Measurements from ENCODE around the gene OLFML2B.
"Not testable (repeated sequence)": the region's sequence is repeated elsewhere in the genome, so short reads cannot be mapped to it uniquely, and the experiment has no call there.

OLFML2B gene

DNA sequence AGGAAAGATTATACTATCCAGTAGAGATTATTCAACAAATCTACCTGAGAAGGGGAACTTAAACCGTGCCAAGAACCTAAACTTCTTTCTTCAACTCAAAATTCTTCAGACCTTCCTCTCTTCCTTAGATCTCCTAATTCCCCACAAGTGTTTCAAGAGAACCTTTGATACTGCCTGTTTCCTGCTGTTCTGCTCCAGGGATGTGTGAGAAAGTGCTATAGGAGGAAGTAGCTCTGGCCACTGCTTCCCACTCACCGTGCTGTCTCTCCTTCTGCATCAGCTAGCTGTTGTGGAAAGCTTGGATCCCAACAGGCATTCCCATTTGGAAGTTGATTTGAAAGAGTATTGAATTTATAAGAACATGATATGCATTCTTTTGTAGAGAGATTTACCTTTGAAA, 41.3 kb upstream of the OLFML2B start:
- peaks cover 0 to 11% (median 5%) of the 10 kb centered on the region in 10 experiments; a peak in 15 of 20 replicates for H3K4me1 ChIP-seq
- H3K36me3 ChIP-seq, result no peaks in the 10 kb centered on the region
- H3K9ac ChIP-seq, result no peak overlapping the region
- H4K20me1 ChIP-seq, result peaks cover 0 to 2% (median 0%) of the 10 kb centered on the region in 11 experiments; a peak in 3 of 22 replicates
- H3K4me2 ChIP-seq, result no peak overlapping the region
- H3K27me3 ChIP-seq, result peaks cover 4 to 19% (median 13%) of the 10 kb centered on the region in 11 experiments
- H3K4me3 ChIP-seq, result no peak overlapping the region
- no peak for TF ChIP-seq Cebpa-rat (IDR thresholded peaks at IDR 0.05)
- no peak overlapping the region for H3K27ac ChIP-seq
- H3K9me3 ChIP-seq (replicated peaks in 1 of 11), result no peaks in the 10 kb centered on the region

DNA sequence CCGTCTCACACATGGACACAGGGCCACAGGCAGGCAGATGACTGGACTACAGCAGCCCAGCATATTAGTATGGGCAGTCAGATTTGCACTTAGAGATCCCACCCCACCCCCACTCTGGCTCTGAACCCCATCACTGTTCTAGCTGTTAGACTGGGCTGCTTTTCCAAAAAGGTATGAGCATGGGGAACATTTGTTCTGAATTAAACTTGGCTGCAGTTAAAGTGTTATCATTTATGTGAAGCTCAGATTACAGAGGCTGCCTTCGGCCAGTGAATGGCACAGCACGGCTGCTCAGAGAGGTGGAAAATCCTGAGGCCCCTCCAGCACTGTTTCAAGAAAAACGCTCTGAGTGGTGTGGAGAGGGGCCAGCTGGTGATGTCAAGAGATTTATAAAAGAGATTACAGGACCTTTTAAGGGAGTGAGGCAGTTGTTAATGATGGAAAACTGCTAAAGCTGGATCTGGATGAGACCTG, 38.9 kb upstream of the OLFML2B start:
- Histone ChIP-seq H3K36me3 (no peaks in the 10 kb centered on the region), H3K4me2 (no peak overlapping the region), H3K27ac (no peak overlapping the region), H4K20me1 (no peaks in the 10 kb centered on the region), H3K27me3 (no peaks in the 10 kb centered on the region), H3K9me3 (replicated peaks in 1 of 11) (no peaks in the 10 kb centered on the region), H3K9ac (no peak overlapping the region), H3K4me1 (peaks cover 0 to 4% (median 0%) of the 10 kb centered on the region in 10 experiments; a peak in 1 of 20 replicates), H3K4me3 (no peak overlapping the region)
- no peak for TF ChIP-seq Cebpa-rat (IDR thresholded peaks at IDR 0.05)

DNA sequence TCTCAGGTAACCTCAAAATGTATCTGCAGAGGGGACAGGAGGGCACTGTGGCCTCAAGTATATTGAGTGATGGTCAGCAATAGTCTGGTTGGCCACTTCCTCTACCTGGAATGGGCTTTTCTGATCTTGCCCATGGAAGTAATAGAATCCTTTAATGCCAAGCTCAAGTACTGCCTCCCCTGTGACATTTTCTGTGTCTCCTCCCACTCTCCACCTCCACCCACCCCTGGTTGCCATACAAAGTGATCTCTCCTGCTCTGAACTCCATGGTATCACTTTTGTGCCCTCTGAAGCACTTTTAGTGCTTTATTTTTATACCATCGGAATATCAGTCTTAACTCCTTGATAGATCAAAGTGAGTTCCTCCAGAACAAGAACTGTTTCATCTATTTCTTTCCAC, 36.6 kb upstream of the OLFML2B start:
- no peak for TF ChIP-seq Cebpa-rat (IDR thresholded peaks at IDR 0.05)
- no peaks in the 10 kb centered on the region for H3K27me3 ChIP-seq

DNA sequence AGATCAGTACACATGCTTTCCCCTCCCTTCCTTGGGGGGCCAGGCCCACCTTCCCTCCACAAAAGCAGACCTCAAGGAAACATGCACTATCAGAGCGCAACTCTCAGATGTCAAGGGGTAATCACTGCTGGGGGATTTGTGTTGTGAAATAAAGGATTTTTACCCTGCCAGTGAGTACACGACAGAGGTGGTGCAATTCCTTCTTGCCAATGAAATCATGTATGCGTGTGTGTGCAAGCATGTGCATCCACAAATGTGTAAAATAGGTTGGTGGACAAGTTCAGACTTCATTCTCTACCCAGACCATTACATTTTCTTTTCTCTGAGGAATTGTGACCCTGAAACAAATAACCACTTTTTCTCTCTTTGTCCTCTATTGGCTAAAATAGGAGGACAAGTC, 36.1 kb upstream of the OLFML2B start:
- no peak for TF ChIP-seq Cebpa-rat (IDR thresholded peaks at IDR 0.05)
- Histone ChIP-seq H3K27me3 (no peaks in the 10 kb centered on the region), H3K4me2 (no peak overlapping the region)

More for the DNA sequence above, 36.6 kb upstream of the OLFML2B start:
- no peaks in the 10 kb centered on the region for H4K20me1 ChIP-seq
- no peaks in the 10 kb centered on the region for H3K9me3 ChIP-seq (replicated peaks in 1 of 11)
- H3K36me3 ChIP-seq, result no peaks in the 10 kb centered on the region
- H3K4me3 ChIP-seq, result no peak overlapping the region
- peaks cover 0 to 9% (median 5%) of the 10 kb centered on the region in 10 experiments; a peak in 8 of 20 replicates for H3K4me1 ChIP-seq
- no peak overlapping the region for H3K4me2 ChIP-seq
- no peak overlapping the region for H3K27ac ChIP-seq
- H3K9ac ChIP-seq, result no peak overlapping the region

DNA sequence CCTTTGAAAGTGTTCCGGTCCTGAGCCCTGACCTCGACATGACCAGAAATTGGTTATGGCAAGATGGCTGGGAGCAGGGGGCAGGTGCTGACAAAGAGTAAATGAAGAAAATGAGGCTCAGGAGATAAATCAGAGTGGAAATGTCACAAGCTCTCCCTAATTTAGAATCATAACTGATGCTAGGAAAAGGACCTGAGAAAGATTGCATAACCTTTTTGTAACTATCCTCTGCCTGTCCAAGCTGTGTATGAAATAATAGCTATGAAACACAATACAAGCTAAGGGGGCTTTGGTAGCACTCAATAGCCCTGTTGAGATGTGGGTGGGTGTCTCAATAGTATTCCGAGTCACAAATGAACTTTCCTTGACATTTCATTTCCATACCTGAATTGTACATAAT, 32.9 kb upstream of the OLFML2B start:
- Histone ChIP-seq H3K27me3 (no peaks in the 10 kb centered on the region), H3K4me1 (peaks cover 0 to 17% (median 12%) of the 10 kb centered on the region in 10 experiments; a peak in 14 of 20 replicates), H4K20me1 (no peaks in the 10 kb centered on the region), H3K36me3 (no peaks in the 10 kb centered on the region), H3K4me2 (peak overlapping the region in 3 of 11 experiments; percentile 11 to 37 (median 30); a peak in 3 of 22 replicates), H3K9me3 (replicated peaks in 1 of 11) (no peaks in the 10 kb centered on the region), H3K9ac (no peak overlapping the region), H3K27ac (peak overlapping the region in 3 of 11 experiments; percentile 10 to 25 (median 23); a peak in 4 of 22 replicates), H3K4me3 (no peak overlapping the region)
- no peak for TF ChIP-seq Cebpa-rat (IDR thresholded peaks at IDR 0.05)

More for the DNA sequence above, 36.1 kb upstream of the OLFML2B start:
- Histone ChIP-seq H3K9me3 (replicated peaks in 1 of 11) (no peaks in the 10 kb centered on the region), H3K9ac (no peak overlapping the region), H3K4me3 (no peak overlapping the region), H3K36me3 (no peaks in the 10 kb centered on the region), H3K4me1 (peaks cover 0 to 10% (median 5%) of the 10 kb centered on the region in 10 experiments; a peak in 8 of 20 replicates), H4K20me1 (no peaks in the 10 kb centered on the region), H3K27ac (no peak overlapping the region)

DNA sequence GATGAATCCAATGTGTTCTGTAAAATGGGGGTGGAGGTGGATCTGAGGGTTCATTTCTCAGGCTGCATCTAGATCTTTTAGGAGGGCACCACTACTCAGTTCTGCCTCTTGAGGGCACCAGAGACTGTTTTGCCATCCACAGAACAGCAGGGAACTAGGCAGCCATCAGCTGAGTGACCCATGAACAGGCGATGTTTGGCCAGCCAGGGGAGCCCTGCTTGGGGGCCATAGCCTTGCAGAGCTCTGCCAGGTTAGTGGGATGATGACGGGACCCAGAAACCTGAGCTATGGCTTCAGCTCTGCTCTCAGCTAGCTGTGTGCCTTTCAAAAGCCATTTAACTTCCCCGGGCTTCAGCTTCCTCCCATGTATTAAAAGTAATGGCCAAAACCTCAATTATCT, 32.4 kb upstream of the OLFML2B start:
- H3K4me1 ChIP-seq, result peaks cover 0 to 17% (median 12%) of the 10 kb centered on the region in 10 experiments; a peak in 14 of 20 replicates
- no peak for TF ChIP-seq Cebpa-rat (IDR thresholded peaks at IDR 0.05)
- no peaks in the 10 kb centered on the region for H4K20me1 ChIP-seq
- no peaks in the 10 kb centered on the region for H3K36me3 ChIP-seq
- peak overlapping the region in 4 of 11 experiments; percentile 10 to 25 (median 23); a peak in 7 of 22 replicates for H3K27ac ChIP-seq
- peak overlapping the region in 5 of 11 experiments; percentile 11 to 46 (median 34); a peak in 5 of 22 replicates for H3K4me2 ChIP-seq
- no peak overlapping the region for H3K4me3 ChIP-seq
- no peaks in the 10 kb centered on the region for H3K27me3 ChIP-seq
- no peak overlapping the region for H3K9ac ChIP-seq
- no peaks in the 10 kb centered on the region for H3K9me3 ChIP-seq (replicated peaks in 1 of 11)

DNA sequence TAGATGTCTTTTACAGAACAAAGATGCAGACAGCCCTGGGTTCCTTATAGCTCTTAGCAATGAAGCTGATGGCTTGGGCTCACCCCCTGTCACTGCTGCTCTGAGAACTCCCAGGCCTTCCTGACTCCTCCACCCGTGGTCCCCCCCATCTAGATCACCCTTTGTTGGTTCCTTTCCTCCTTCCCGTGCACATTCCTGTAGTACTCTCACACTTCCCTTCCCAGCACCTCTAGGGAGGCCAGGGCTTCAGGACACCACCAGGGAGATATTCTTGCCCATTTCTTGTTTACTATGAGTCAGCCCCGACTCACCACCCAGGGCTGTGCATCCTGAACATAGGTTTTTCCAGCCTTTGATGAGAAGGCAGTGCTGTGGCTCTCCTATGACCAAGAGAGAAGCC, 31.4 kb upstream of the OLFML2B start:
- no peaks in the 10 kb centered on the region for H3K27me3 ChIP-seq
- H3K9ac ChIP-seq, result peak overlapping the region in 1 of 11 experiments; percentile 35; a peak in 1 of 22 replicates
- H3K9me3 ChIP-seq (replicated peaks in 1 of 11), result no peaks in the 10 kb centered on the region
- no peak overlapping the region for H3K4me3 ChIP-seq
- H4K20me1 ChIP-seq, result no peaks in the 10 kb centered on the region
- H3K4me2 ChIP-seq, result no peak overlapping the region
- TF ChIP-seq Cebpa-rat (IDR thresholded peaks at IDR 0.05), result no peak
- no peaks in the 10 kb centered on the region for H3K36me3 ChIP-seq
- H3K4me1 ChIP-seq, result peaks cover 0 to 17% (median 12%) of the 10 kb centered on the region in 10 experiments; a peak in 14 of 20 replicates
- H3K27ac ChIP-seq, result 0 out of 22 replicates have a peak overlapping the region, but pooled peaks of 1 of the 11 experiments have one; percentile 0

DNA sequence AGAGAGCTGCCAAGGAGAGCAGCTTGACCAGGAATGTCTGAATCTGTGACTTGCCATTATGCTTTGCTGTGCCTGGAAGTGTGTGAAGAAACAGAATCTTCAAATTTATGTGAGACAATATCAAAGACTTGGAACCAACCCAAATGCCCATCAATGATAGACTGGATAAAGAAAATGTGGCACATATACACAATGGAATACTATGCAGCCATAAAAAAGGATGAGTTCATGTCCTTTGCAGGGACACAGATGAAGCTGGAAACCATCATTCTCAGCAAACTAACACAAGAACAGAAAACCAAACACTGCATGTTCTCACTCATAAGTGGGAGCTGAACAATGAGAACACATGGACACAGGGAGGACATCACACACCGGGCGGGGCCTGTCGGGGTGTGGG, 30.3 kb upstream of the OLFML2B start:
- not testable (repeated sequence) for H3K4me3 ChIP-seq; H3K27me3 ChIP-seq; H3K9me3 ChIP-seq (replicated peaks in 1 of 11); H4K20me1 ChIP-seq; H3K4me2 ChIP-seq; H3K27ac ChIP-seq; H3K9ac ChIP-seq; H3K36me3 ChIP-seq
- H3K4me1 ChIP-seq, result peaks cover 0 to 17% (median 12%) of the 10 kb centered on the region in 10 experiments; a peak in 14 of 20 replicates

DNA sequence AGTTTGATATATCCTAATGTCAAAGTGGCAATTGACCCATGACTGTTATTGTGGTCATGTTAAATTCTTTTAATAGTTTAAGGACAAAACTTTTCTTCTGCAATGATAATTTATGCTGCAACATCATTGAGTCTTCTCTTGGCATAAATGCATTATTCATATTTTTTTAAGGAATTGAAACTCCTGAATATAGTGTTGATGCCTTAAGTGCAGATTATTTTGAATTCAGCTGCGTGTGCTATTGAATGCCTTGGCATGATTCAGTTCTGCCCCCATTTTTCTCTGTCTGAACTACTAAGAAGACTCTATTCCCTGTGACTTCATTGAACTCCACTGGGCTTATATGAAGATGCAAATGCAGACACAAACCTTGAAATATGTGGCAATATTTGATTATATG, 23.3 kb upstream of the OLFML2B start:
- Histone ChIP-seq H3K36me3 (no peaks in the 10 kb centered on the region), H3K9me3 (replicated peaks in 1 of 11) (peaks cover 0 to 14% (median 8%) of the 10 kb centered on the region in 11 experiments; a peak in 17 of 22 replicates), H3K4me3 (no peak overlapping the region), H3K4me2 (peak overlapping the region in 1 of 11 experiments; percentile 21; a peak in 1 of 22 replicates), H3K9ac (no peak overlapping the region), H3K27ac (no peak overlapping the region), H4K20me1 (no peaks in the 10 kb centered on the region), H3K27me3 (no peaks in the 10 kb centered on the region), H3K4me1 (0 out of 20 replicates have a peak, but pooled peaks cover 0 to 5% (median 0%) of the 10 kb centered on the region in 10 experiments)
- no peak for TF ChIP-seq Cebpa-rat (IDR thresholded peaks at IDR 0.05)

DNA sequence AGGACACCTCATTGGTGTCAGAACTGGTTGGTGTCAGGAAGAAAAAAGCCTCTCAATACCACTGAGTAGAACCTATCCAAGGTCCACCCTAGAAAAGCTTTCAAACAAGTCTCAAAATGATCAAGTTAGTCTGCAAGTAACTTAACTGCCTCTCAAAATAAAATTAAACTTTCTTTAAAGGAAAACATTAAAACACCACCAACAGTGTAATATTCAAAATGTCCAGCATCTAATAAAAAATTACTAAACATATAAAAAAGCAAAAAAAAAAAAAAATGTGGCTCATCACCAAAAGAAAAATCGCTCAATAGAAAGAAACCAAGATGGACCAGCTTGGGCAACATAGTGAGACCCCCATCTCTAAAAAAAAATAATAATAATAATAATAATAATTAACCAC, 18.7 kb upstream of the OLFML2B start:
- no peak for TF ChIP-seq Cebpa-rat (IDR thresholded peaks at IDR 0.05)
- Histone ChIP-seq H3K36me3 (no peaks in the 10 kb centered on the region), H3K4me1 (0 out of 20 replicates have a peak, but pooled peaks cover 0 to 4% (median 0%) of the 10 kb centered on the region in 10 experiments), H3K27ac (no peak overlapping the region), H3K4me3 (no peak overlapping the region), H3K4me2 (no peak overlapping the region), H4K20me1 (no peaks in the 10 kb centered on the region), H3K27me3 (no peaks in the 10 kb centered on the region), H3K9ac (no peak overlapping the region), H3K9me3 (replicated peaks in 1 of 11) (peaks cover 0 to 15% (median 11%) of the 10 kb centered on the region in 11 experiments; a peak in 17 of 22 replicates)
